GDM1 (cell line): ENCODE results near the gene THAP10.
"Not testable (repeated sequence)": the region's sequence is repeated elsewhere in the genome, so short reads cannot be mapped to it uniquely, and the experiment has no call there.

Experiments used
- DNase-seq: peaks from one replicate; lab custom pipeline; 2025; lab: John Stamatoyannopoulos, UW

THAP10 gene

GRCh38 chr15:70892002-70892911 is at the start of gene THAP10, which contains the start of gene LRRC49:
TSS of gene THAP10 (minus strand) at chr15:70892433. CDS start at chr15:70892272, 161 bp downstream.
TSS of gene LRRC49 (plus strand) at chr15:70892826. CDS start at chr15:70892895, 69 bp downstream.
- DNase-seq = no peak

GRCh38 chr15:70936326-70936725 is 44.1 kb upstream of the THAP10 start:
- no peak for DNase-seq

GRCh38 chr15:70935631-70936030 is 43.4 kb upstream of the THAP10 start:
- no peak for DNase-seq

- DNase-seq = no peak
These were observed 41.2 kb upstream of the THAP10 start for GRCh38 chr15:70933411-70933810.

GRCh38 chr15:70932397-70932796 is 40.2 kb upstream of the THAP10 start:
- no peak for DNase-seq

- no peak for DNase-seq
These were observed 39.6 kb upstream of the THAP10 start for GRCh38 chr15:70931821-70932220.

- not testable (repeated sequence) for DNase-seq
These were observed 34.7 kb upstream of the THAP10 start for GRCh38 chr15:70926914-70927313.

DNA sequence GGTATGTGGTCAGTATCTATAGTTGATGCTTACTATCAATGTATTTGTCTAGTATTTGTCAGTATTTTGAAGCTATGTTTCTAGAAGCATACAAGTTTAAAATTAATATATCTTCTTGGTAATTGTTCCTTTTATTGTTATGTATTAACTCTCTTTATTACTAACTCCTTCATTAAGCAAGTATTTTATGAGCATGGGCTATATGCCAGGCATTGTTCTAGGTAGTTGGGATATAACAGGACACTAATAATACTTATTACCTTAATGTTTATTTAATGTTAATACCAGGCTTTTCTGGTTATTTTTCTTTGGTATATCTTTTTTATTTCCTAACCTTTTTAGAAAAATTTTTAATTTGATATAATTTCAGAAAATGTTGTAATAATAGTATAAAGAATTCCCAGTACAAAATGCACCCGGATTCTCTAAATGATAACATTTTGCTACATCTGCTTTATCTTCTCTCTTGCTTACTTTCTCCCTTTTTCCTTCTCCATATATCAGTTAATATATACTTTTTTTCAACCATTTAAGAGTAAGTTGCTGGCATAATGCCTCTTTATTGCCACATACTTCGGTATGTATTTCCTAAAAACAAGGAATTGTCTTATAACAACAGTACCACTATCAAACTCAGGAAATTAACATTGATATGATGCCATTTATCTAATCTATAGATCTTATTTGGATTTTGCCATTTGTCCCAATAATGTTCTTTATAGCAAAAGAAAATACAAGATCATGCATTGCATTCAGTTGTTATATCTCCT is 31.3 kb upstream of the THAP10 start:
- DNase-seq = no peak

- no peak for DNase-seq
These were observed 29.9 kb upstream of the THAP10 start for GRCh38 chr15:70922119-70922518.

DNA sequence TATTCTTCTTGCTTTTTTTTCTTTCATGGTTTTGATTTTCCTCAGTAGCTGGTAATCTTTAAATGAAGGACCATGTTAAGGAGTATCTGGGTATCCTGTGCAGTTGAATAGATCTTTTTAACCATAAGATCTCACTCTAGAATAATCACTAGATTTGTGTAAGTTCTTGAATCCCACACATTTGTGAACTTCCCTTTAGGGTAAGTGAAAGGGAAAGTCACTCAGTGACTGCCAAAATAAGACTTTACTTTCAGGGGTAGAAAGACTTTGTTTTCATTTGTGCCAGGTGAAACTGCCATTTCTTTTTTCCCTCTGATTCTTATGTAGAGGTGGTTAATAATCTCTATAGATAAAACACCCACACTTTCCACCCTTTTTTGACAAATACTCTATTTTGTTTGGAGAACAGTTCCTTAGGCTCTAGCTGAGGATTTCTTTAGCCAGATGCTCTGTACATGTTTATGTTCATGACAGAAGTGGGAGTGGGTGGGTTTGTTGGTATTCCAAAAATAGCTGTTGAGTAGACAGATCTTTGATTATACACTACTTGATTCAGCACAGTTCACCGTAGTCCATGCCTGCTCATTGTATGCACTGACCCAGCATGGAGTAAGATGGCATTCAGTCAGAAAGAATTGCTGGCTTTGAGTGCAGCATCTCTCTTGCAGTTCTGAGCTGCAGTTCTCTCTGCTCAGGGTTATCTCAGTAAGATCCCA is 28.9 kb upstream of the THAP10 start:
- no peak for DNase-seq

DNA sequence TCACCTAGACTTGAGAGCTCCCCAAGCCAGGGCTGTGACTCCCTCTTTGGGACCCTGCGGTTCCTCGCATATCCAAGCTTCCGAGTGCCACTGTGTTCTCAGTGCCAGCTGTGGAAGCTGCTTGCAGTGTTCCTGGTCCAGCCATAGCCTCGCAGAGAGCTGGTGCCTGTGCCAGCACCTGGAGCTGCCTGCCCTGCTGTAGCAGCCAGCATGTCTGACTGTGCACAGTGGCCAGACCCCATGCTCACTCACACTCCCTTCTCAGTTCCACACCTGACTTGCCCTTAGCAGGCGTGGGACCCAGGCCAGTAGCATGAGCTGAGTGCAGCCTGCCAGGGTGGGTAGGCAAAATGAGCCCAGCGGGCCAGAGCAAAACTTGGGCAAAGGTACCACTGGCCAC is 25.7 kb upstream of the THAP10 start:
- no peak for DNase-seq

GRCh38 chr15:70916531-70916930 is 24.3 kb upstream of the THAP10 start:
- no peak for DNase-seq

DNA sequence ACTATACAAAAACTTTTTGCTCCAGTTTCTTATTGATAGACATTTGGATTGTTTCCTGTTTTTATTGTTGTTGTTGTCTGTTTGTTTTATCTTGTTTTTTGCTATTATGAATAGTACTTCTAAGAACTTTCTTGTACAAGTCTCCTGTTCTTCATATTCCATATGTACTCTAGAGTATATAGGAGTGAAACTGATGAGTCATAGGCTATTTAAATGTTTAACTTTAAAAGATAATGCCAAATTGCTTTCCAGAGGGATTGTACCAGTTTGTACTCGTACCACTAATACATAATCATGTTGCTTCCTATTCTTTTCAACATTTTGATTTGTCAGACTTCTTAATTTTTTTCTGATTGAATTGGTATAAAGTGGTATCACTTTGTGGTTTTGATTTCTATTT is 20.0 kb upstream of the THAP10 start:
- DNase-seq = no peak

- no peak for DNase-seq
These were observed 18.7 kb upstream of the THAP10 start for GRCh38 chr15:70910958-70911357.

- DNase-seq = no peak
These were observed 15.7 kb upstream of the THAP10 start for GRCh38 chr15:70907784-70908471.

DNA sequence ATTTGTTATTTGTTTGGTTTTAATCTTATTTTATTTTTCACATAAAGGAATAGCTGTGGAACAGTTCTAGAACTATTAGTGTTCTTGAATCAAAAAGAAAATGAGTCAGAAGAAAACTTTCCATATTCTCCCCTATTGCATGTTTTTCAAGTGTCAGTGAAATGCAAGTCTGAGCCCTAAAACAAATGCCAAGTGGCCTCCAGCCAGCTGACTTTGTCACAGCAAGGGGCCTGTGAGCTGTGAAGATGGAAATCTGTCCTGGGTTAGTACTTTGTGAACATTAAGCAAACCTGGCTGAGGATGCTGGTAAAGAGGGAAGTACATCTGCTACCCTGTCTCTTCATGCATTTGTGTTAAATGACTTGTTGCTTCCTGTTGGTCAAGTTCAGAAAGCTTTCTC is 14.6 kb upstream of the THAP10 start:
- DNase-seq = no peak

- no peak for DNase-seq
These were observed 9.9 kb upstream of the THAP10 start for GRCh38 chr15:70902107-70902506.

- no peak for DNase-seq
These were observed 803 bp upstream of the THAP10 start for GRCh38 chr15:70892912-70893560.

DNA sequence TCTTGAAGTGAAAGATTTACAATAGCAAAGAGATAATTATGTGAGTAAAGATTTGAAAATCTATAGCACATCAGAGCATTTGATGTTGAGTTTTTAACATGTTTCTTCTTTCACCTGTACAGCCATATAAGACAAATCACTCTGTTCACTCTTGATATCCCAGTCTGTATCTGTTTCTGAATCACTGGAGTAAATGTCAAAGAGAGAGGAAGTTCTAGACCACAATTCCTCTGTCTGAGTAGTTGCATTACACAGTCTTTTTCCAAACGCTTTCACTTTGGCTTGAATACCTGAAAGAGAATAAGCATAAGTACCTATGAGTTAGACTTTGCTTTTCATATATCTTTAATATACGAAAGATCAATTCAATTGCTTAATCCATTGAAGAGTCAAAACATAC is 9.9 kb downstream of the THAP10 start:
- DNase-seq = no peak

DNA sequence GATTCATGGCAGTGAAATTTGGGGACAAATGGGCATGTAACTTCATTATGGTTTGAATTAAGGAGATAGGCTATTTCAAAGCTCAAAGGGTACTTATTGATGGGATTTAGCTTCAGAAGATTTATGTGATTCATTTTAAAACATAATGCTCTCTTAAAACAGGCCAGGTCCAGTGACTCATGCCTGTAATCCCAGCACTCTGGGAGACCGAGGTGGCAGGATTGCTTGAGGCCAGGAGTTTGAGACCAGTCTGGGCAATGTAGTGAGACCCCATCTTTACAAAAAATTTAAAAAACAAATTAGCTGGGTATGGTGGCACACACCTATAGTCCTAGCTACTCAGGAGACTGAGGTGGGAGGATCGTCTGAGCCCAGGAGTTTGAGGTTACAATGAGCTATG is 11.5 kb downstream of the THAP10 start:
- no peak for DNase-seq

GRCh38 chr15:70879401-70879800 is 12.8 kb downstream of the THAP10 start:
- no peak for DNase-seq
